GM12872 (cell line): Measurements from ENCODE around the gene ANKRD40CL.

ENCODE experiments used
- TF ChIP-seq, protein P1 (sequence below): IDR thresholded peaks from 3 replicates; pipeline ENCODE4 v1.5.1; 2011; ENCODE audit warnings: low read depth, mild to moderate bottlenecking, low read length, moderate library complexity; ENCODE audit not compliant: insufficient read depth

ANKRD40CL gene

DNA sequence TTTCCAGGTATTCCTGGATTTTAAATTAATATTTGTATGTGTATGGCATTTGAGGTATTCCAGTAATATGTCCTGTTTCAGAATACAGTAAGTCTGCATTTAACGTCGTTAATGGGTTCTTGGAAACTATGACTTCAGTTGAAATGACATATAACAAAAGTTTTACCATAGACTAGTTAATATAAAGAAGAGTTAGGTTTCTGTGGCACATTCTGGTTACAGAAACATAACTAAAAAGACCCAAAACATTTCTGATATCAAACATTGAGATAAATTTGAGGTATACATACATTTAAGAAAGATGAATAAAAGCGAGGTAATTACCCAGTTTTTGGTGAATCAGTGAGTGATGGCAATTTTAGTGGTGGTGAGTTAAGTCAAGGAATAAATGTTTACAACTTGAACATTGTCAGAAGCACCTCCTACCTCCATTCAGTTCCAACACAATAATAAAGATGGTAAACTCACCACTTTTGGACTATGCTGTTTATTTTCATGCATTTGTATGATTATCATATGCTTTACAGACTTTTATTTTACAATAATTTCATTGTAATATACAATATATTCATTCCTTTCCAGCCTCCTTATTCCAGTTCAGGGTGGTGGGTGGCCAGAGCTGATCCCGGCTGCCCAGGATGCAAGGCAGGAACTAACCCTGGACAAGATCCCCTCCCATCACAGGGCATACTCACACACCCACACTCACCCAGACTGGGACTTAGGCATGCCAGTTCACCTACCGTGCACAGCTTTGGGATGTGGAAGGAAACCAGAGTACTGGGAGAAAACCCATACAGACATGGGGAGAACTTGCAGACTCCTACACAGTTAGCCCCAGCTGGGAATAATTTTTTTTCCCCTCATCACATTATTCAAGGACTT is 38.2 kb downstream of the ANKRD40CL start:
- TF ChIP-seq, protein P1, sequence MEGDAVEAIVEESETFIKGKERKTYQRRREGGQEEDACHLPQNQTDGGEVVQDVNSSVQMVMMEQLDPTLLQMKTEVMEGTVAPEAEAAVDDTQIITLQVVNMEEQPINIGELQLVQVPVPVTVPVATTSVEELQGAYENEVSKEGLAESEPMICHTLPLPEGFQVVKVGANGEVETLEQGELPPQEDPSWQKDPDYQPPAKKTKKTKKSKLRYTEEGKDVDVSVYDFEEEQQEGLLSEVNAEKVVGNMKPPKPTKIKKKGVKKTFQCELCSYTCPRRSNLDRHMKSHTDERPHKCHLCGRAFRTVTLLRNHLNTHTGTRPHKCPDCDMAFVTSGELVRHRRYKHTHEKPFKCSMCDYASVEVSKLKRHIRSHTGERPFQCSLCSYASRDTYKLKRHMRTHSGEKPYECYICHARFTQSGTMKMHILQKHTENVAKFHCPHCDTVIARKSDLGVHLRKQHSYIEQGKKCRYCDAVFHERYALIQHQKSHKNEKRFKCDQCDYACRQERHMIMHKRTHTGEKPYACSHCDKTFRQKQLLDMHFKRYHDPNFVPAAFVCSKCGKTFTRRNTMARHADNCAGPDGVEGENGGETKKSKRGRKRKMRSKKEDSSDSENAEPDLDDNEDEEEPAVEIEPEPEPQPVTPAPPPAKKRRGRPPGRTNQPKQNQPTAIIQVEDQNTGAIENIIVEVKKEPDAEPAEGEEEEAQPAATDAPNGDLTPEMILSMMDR: no peak

DNA sequence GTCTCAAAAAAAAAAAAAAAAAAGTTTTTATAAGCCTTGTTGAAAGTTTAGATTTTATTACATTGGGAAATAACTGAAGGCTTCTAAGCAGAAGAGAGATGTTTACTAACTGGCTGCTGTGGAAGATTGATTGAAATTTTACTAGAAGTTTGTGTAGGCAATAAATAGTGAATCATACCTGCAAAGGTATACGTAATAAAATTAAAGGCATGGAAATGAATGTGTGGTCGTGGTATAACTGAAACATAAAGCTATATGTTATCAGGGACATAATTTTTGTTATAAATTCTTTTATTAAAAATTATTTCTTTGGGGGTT is 39.2 kb downstream of the ANKRD40CL start:
- TF ChIP-seq, protein P1: no peak

DNA sequence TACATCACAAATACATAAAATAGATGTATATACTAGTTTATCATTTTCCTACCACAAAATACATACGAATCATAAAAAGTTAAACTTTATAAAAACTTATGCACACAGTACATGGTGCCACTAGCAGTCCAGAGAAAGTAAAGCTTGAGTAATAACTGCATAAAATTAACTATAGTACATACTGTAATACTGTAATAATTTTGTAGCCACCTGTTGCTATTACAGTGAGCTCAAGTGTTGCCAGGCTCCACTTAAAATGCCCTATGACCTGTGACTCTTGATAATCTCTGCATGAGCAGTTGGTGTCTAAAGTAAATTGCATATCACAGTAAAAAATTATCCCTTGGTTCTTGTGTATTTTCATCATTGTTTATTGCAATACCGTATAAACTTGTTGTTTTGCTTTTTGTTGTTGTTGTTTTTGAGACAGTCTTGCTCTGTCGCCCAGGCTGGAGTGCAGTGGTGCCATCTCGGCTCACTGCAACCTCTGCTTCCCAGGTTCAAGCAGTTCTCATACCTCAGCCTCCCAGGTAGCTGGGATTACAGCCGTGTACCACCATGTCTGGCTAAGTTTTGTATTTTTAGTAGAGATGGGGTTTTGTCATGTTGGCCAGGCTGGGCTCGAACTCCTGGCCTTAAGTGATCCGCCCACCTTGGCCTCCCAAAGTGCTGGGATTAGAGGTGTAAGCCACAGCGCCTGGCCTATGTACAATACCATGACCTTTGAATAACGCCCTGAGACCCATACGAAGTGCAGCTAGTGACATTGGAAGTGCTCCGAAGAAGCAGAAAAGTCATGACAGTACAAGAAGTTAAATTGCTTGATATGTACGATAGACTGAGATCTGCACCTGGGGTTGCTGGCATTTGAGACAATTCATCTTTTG is 41.3 kb downstream of the ANKRD40CL start:
- TF ChIP-seq, protein P1: no peak

DNA sequence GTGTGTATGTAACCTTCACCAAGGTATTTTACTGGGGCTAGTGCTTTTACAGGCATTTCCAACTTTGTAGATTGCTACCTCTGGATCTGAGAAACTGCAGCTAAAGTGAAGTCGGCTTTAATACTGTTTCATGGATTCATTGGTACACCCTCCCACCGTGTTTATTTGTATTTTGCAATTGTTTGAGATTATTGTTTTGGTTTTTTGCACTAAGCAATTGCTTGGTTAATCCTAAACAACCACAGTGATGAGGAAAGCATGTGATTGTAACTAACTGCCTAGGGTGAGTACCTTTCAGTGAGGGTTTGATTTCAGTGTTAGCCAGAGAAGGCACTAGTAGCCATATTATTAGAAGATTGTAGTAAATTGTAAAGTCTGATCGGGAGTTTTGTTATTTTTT is 44.6 kb downstream of the ANKRD40CL start:
- TF ChIP-seq, protein P1: no peak

DNA sequence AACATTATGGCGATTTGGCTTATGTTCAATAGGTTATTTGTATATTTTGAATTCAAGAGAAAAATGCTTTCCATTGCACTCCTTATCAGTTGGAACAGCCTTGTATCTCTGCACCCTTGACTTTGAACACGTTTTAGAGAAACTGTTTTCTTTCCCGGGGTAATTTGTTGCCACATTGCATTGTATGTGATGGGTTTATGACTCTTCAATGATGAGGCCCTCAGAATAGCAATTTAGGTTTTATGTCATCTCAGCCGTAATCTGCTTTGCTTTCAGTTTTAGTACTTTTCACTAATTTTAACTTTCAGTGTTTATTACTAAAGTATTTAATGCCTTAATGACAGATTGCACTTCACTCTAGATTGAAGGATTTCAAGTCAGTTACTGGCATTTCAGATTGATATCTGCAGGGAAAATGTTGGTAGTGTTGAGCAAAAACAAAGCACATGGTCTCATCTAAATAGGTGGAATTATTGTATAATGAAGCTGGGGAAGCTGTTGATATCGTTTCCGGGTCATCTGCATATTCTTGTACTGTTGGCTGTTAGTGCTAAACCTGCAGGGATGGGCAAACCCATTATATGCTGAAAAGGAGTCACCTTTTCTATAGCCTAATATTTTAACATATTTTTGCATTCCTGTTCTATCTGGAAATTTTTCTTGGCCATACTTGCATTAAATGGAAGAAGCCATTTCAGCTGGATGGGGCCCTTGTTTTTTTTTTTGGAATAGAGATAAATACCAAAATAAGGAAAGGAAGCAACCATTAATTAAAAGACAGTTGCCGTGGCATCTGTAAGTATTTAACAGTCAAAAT is 45.9 kb downstream of the ANKRD40CL start:
- TF ChIP-seq, protein P1: no peak

DNA sequence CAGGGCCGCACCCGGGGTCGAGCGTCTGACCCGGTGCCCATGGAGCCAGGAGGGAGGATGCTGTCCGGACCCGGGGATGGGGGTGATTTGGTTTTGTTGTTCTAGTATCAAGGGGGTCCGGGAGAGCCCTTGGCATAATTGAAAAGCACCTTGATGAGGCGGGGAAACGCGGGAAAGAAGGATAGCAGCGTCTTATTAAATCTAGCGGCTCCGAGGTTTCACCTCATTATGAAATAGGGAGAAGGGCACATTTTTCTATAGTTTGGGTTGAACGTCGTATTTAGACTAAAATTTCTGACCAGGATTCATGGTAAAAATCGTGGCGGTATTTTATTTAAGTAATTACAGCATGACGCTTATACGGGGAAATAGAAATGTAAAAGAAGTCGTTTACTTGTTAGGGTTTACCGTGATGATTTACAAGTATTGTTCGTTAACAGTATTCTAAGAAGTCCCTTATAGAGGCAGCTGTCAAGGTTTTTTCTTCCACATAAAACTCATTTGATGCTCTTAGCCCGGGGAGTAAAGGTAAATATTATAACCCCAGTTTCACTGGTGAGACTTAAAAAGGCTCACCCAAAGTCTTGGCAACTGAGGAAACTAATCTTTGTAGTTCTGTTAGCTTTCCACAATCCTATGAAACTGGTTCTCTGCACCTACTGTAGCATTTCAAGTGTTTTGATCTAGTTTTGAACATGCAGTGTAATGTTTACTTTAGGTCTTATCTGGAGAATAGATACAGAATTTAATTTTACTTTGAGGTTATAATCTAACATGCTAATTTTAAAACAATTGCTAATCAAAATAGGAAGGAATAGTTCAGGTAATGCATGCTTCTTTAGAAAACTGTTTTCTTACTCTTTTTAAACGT is 47.2 kb downstream of the ANKRD40CL start:
- TF ChIP-seq, protein P1: no peak
